Stomach smooth muscle (tissue), 2 donors: ENCODE measurements around the gene ZNF697.
A peak's percentile ranks its signal among the peaks of the same experiment; 100 is the strongest.

Source experiments
- H3K27ac ChIP-seq: one replicate; pipeline ENCODE4 v1.7.0; 2013; ENCODE audit warnings: mild to moderate bottlenecking, low read length, inconsistent platforms
- H3K27me3 ChIP-seq, 2 donors: one replicate each; pipeline ENCODE4 v1.7.0; 2013; ENCODE audit warnings: low read length in 2 of 2; ENCODE audit not compliant: insufficient read depth in 2 of 2, control insufficient read depth in 1 of 2
- H3K36me3 ChIP-seq, 2 donors: one replicate each; pipeline ENCODE4 v1.7.0; 2013; ENCODE audit warnings: low read length in 2 of 2; ENCODE audit not compliant: control insufficient read depth in 2 of 2, insufficient read depth in 2 of 2
- H3K4me1 ChIP-seq: one replicate; pipeline ENCODE4 v1.7.0; 2013; ENCODE audit warnings: low read length; ENCODE audit not compliant: control insufficient read depth, insufficient read depth
- H3K4me3 ChIP-seq, 2 donors: one replicate each; pipeline ENCODE4 v1.7.0; 2013; ENCODE audit warnings: low read length in 2 of 2
- H3K9ac ChIP-seq, 2 donors: one replicate each; pipeline ENCODE4 v1.7.0; 2013; ENCODE audit warnings: low read length in 2 of 2, mild to moderate bottlenecking in 1 of 2
- H3K9me3 ChIP-seq, 2 donors: one replicate each; pipeline ENCODE4 v1.7.0; 2013; ENCODE audit warnings: low read length in 2 of 2; ENCODE audit not compliant: control insufficient read depth in 2 of 2
- donor health status: healthy.
- donor health status: Pancreatic carcinoma.

Gene ZNF697

GRCh38 chr1:119680193-119680592 is 32.1 kb upstream of the ZNF697 start:
- Histone ChIP-seq H3K9me3 (no peaks in the 10 kb centered on the region), H3K36me3 (no peaks in the 10 kb centered on the region), H3K27ac (no peak overlapping the region)

GRCh38 chr1:119679223-119679622 is 31.2 kb upstream of the ZNF697 start:
- no peak overlapping the region for H3K9ac ChIP-seq
- H3K27ac ChIP-seq = no peak overlapping the region
- no peak overlapping the region for H3K4me3 ChIP-seq
- H3K36me3 ChIP-seq = no peaks in the 10 kb centered on the region
- no peaks in the 10 kb centered on the region for H3K27me3 ChIP-seq
- no peaks in the 10 kb centered on the region for H3K9me3 ChIP-seq
- H3K4me1 ChIP-seq = peaks cover 4% of the 10 kb centered on the region

More at GRCh38 chr1:119680193-119680592, 32.1 kb upstream of the ZNF697 start:
- Histone ChIP-seq H3K9ac (no peak overlapping the region), H3K4me3 (no peak overlapping the region), H3K27me3 (no peaks in the 10 kb centered on the region), H3K4me1 (peaks cover 2% of the 10 kb centered on the region)

GRCh38 chr1:119676571-119677206 is 28.6 kb upstream of the ZNF697 start:
- Histone ChIP-seq H3K36me3 (no peaks in the 10 kb centered on the region), H3K4me1 (peaks cover 4% of the 10 kb centered on the region), H3K9me3 (no peaks in the 10 kb centered on the region), H3K27ac (no peak overlapping the region), H3K27me3 (no peaks in the 10 kb centered on the region), H3K9ac (no peak overlapping the region), H3K4me3 (no peak overlapping the region)

- Histone ChIP-seq H3K36me3 (no peaks in the 10 kb centered on the region), H3K4me3 (peak overlapping the region; percentile 53 to 75), H3K9me3 (no peaks in the 10 kb centered on the region), H3K4me1 (peaks cover 4% of the 10 kb centered on the region), H3K27me3 (no peaks in the 10 kb centered on the region), H3K27ac (no peak overlapping the region), H3K9ac (peak overlapping the region; percentile 23 to 62)
Observed at GRCh38 chr1:119675349-119676345, 27.6 kb upstream of the ZNF697 start.

- H3K27ac ChIP-seq = no peak overlapping the region
- no peaks in the 10 kb centered on the region for H3K9me3 ChIP-seq
- H3K9ac ChIP-seq = peak overlapping the region in 1 of 2 donors; percentile 23
Observed at GRCh38 chr1:119674835-119675289, 26.8 kb upstream of the ZNF697 start.

GRCh38 chr1:119674111-119674526 is 26.1 kb upstream of the ZNF697 start:
- no peaks in the 10 kb centered on the region for H3K9me3 ChIP-seq
- no peak overlapping the region for H3K27ac ChIP-seq
- H3K4me1 ChIP-seq = peaks cover 4% of the 10 kb centered on the region
- no peaks in the 10 kb centered on the region for H3K36me3 ChIP-seq
- H3K9ac ChIP-seq = no peak overlapping the region
- peaks cover 0 to 2% of the 10 kb centered on the region in 2 donors for H3K27me3 ChIP-seq
- no peak overlapping the region for H3K4me3 ChIP-seq

More at GRCh38 chr1:119674835-119675289, 26.8 kb upstream of the ZNF697 start:
- Histone ChIP-seq H3K4me3 (peak overlapping the region; percentile 53 to 75), H3K27me3 (no peaks in the 10 kb centered on the region), H3K36me3 (no peaks in the 10 kb centered on the region), H3K4me1 (peaks cover 4% of the 10 kb centered on the region)

GRCh38 chr1:119673171-119673940 is 25.3 kb upstream of the ZNF697 start:
- H3K9me3 ChIP-seq = no peaks in the 10 kb centered on the region
- no peak overlapping the region for H3K9ac ChIP-seq
- no peak overlapping the region for H3K27ac ChIP-seq
- H3K36me3 ChIP-seq = no peaks in the 10 kb centered on the region
- peaks cover 4% of the 10 kb centered on the region for H3K4me1 ChIP-seq
- H3K4me3 ChIP-seq = no peak overlapping the region
- peaks cover 0 to 2% of the 10 kb centered on the region in 2 donors for H3K27me3 ChIP-seq

- Histone ChIP-seq H3K27ac (no peak overlapping the region), H3K4me1 (peaks cover 4% of the 10 kb centered on the region), H3K9ac (no peak overlapping the region), H3K4me3 (no peak overlapping the region), H3K36me3 (no peaks in the 10 kb centered on the region), H3K9me3 (no peaks in the 10 kb centered on the region), H3K27me3 (peaks cover 0 to 2% of the 10 kb centered on the region in 2 donors)
Observed at GRCh38 chr1:119670898-119671297, 22.8 kb upstream of the ZNF697 start.

- H3K27me3 ChIP-seq = peaks cover 0 to 2% of the 10 kb centered on the region in 2 donors
- no peak overlapping the region for H3K27ac ChIP-seq
- no peak overlapping the region for H3K9ac ChIP-seq
- no peaks in the 10 kb centered on the region for H3K4me1 ChIP-seq
- H3K36me3 ChIP-seq = no peaks in the 10 kb centered on the region
- no peaks in the 10 kb centered on the region for H3K9me3 ChIP-seq
- H3K4me3 ChIP-seq = no peak overlapping the region
Observed at GRCh38 chr1:119667173-119667572, 19.1 kb upstream of the ZNF697 start.

- no peak overlapping the region for H3K4me3 ChIP-seq
- H3K9ac ChIP-seq = no peak overlapping the region
- H3K4me1 ChIP-seq = no peaks in the 10 kb centered on the region
- H3K9me3 ChIP-seq = no peaks in the 10 kb centered on the region
- no peaks in the 10 kb centered on the region for H3K36me3 ChIP-seq
- no peak overlapping the region for H3K27ac ChIP-seq
- no peaks in the 10 kb centered on the region for H3K27me3 ChIP-seq
Observed at GRCh38 chr1:119664067-119664466, 16.0 kb upstream of the ZNF697 start.
